Muscle of arm (tissue), 12 donors: ENCODE data around the gene DNPH1. TPM values are rescaled to one million over a fixed set of nuclear protein-coding genes. Genes with fewer than 3 reads are reported as not detected.

ENCODE experiments used
- DNase-seq: peaks from one replicate; pipeline ENCODE4 v3.0.0-alpha.2; 2013
- polyA plus RNA-seq, 12 donors: library from polyadenylated mRNA; unstranded; fragments of 120-200 nt; gene quantifications; one replicate each; pipeline ENCODE4 v1.2.1, GENCODE V29; 2013; ENCODE audit not compliant: insufficient read length in 12 of 12

DNPH1 gene
- polyA plus RNA-seq, 12 donors: 11.6 to 60.2 (median 16.5) TPM; not detected in 1

GRCh38 chr6:43219119-43219518 is 10.2 kb downstream of the DNPH1 start:
- no peak for DNase-seq

GRCh38 chr6:43217351-43217750 is 11.9 kb downstream of the DNPH1 start:
- DNase-seq: no peak

DNA sequence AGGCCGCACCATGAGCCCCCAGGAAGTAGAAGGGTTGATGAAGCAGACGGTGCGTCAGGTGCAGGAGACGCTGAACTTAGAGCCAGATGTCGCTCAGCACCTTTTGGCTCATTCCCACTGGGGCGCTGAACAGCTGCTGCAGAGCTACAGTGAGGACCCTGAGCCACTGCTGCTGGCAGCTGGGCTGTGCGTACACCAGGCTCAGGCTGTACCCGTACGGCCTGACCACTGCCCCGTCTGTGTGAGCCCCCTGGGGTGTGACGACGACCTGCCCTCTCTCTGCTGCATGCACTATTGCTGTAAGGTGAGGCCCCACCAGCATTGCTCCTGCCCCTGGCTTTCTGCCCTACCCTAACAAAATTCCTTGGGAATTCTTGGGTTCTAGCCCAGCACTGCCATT is 13.1 kb downstream of the DNPH1 start:
- no peak for DNase-seq

- no peak for DNase-seq
Measured at GRCh38 chr6:43215066-43215465, 14.2 kb downstream of the DNPH1 start.

- DNase-seq: no peak
Measured at GRCh38 chr6:43213431-43213830, 15.8 kb downstream of the DNPH1 start.

DNA sequence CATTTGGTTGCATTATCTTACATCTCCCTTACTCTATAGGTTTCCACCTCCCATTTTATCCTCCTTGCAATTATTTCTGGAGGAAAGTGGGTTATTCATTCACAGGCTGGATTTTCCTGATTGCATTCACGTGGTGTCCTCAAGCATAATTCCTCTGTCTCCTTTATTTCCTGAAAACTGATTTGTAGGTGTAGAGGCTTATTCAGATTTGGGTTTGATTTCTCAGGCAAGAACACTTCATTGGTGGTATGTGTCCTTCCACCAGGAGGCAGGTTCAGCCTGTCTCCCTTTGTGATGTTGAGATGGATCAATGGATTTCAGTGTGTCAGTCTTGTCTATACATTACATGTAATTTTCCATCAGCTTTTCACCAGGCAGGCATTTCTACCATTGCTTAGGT is 17.3 kb downstream of the DNPH1 start:
- no peak for DNase-seq

GRCh38 chr6:43207286-43207685 is 22.0 kb downstream of the DNPH1 start:
- no peak for DNase-seq

GRCh38 chr6:43205849-43206248 is 23.4 kb downstream of the DNPH1 start:
- no peak for DNase-seq

DNA sequence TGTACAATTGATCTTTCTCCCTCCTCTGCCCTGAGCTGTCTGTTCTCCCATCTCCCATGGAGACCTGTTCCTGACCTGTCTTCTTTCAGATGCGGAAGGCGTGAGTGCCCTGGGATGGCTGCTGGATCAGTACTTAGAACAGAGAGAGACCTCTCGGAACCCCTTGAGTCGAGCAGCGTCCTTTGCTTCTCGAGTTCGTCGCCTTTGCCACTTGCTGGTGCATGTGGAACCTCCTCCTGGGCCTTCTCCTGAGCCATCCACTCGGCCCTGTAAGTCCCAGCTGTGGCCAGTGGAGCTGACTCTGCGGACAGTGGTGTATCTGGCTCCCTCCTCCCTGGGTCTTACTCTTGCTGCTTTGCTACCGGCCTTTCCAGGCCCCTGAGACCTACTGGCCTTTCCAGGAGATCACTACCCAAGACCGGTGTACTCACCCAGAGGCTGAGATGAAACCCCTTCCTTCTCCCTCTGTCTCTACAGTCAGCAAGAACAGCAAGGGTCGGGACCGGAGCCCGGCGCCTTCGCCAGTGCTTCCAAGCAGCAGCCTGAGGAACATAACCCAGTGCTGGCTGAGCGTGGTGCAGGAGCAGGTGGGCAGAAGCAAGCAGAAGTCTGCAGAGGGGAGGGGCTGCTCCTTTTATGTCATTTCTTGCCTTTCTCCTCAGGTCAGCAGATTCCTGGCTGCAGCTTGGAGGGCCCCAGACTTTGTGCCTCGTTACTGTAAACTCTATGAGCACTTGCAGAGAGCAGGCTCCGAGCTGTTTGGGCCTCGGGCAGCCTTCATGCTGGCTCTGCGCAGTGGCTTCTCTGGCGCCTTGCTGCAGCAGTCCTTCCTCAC is 24.8 kb downstream of the DNPH1 start:
- no peak for DNase-seq

GRCh38 chr6:43203718-43204095 is 25.6 kb downstream of the DNPH1 start:
- DNase-seq: no peak

GRCh38 chr6:43203029-43203717 is 26.1 kb downstream of the DNPH1 start:
- DNase-seq: no peak

DNA sequence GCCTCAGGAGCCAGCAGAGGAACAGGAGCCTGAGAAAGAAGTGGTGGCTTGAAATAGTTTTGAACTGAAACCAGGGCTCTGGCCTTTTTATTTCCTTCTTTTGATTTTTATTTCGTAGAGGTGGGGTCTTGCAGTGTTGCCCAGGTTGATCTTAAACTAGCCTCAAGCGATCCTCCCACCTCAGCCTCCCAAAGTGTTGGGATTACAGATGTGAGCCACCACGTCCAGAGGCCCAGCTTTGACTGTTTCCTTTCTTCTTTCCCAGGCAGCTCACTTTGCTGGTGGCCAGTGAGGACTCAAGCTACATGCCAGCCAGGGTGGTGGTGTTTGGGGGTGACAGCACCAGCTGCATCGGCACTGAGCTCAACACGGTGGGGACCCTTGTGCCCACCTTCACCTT is 26.8 kb downstream of the DNPH1 start:
- no peak for DNase-seq

GRCh38 chr6:43200541-43200940 is 28.7 kb downstream of the DNPH1 start:
- no peak for DNase-seq

DNA sequence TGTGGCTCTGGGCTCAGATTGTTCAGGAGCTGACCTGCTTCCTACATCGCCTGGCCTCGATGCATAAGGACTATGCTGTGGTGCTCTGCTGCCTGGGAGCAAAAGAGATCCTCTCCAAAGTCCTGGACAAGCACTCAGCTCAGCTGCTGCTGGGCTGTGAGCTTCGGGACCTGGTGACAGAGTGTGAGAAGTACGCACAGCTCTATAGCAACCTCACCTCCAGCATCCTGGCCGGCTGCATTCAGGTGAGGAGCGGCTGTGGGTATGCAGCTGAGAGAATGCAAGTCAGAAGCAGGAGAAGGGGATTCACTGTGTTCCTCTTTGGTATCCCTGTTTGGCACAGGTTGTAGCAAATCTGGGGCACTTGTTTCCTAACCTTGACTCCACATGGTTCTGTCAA is 29.4 kb downstream of the DNPH1 start:
- no peak for DNase-seq

- DNase-seq: no peak
Measured at GRCh38 chr6:43196337-43196736, 32.9 kb downstream of the DNPH1 start.

- DNase-seq: no peak
Measured at GRCh38 chr6:43193929-43194328, 35.4 kb downstream of the DNPH1 start.

DNA sequence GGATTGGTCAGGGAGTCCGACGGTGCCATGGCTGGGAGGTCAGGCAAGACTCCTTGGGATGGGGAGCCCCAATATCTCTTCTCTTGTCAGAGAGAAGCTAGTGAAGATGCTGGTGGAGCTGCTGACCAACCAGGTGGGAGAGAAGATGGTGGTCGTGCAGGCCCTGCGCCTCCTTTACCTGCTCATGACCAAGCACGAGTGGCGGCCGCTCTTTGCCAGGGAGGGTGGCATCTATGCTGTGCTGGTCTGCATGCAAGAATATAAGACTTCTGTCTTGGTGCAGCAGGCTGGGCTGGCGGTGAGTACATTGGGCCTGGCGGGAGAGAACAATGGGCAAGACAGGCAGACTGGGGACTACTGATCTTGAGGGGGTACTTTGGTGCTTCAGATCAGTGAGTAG is 36.4 kb downstream of the DNPH1 start:
- no peak for DNase-seq

- no peak for DNase-seq
Measured at GRCh38 chr6:43189776-43190304, 39.4 kb downstream of the DNPH1 start.

GRCh38 chr6:43188426-43188825 is 40.9 kb downstream of the DNPH1 start:
- DNase-seq: no peak

DNA sequence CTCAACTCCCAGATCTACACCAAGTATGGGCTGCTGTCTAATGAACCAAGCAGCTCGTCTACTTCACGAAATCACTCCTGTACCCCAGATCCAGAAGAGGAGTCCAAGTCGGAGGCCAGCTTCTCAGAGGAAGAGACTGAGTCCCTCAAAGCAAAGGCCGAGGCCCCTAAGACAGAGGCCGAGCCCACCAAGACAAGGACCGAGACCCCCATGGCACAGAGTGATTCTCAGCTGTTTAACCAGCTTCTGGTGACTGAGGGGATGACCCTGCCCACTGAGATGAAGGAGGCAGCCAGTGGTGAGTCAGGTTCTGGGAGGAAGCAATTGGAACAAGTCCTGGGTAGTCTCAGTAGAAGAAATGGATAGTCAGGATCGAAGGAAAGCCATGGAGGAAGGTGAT is 41.5 kb downstream of the DNPH1 start:
- no peak for DNase-seq

DNA sequence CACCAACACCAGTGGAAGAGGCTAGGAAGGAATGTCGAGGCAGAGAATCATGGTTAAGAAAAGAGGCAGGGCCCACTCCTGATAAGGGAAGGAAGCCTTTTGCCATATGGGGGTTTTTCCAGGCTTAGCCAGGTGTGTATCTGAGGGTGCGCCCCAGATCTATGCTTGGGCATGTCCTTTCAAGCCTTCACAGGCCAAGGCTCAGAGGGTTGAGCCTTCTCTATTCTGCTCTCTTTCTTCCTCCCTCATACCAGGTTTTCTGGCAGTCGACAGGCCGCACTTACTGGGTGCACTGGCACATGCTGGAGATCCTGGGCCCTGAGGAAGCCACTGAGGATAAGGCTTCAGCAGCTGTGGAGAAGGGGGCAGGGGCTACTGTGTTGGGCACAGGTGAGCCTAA is 42.6 kb downstream of the DNPH1 start:
- DNase-seq: no peak

DNA sequence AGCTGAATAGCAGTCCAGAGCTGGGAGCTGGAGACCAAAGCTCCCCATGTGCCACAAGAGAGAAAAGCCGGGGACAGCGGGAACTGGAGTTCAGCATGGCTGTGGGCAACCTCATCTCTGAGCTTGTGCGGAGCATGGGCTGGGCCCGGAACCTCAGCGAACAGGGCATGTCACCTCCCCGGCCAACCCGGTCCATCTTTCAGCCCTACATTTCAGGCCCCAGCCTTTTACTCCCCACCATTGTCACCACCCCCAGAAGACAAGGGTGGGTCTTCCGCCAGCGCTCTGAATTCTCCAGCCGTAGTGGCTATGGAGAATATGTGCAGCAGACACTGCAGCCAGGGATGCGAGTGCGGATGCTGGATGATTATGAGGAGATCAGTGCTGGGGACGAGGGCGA is 43.3 kb downstream of the DNPH1 start:
- DNase-seq: no peak

DNA sequence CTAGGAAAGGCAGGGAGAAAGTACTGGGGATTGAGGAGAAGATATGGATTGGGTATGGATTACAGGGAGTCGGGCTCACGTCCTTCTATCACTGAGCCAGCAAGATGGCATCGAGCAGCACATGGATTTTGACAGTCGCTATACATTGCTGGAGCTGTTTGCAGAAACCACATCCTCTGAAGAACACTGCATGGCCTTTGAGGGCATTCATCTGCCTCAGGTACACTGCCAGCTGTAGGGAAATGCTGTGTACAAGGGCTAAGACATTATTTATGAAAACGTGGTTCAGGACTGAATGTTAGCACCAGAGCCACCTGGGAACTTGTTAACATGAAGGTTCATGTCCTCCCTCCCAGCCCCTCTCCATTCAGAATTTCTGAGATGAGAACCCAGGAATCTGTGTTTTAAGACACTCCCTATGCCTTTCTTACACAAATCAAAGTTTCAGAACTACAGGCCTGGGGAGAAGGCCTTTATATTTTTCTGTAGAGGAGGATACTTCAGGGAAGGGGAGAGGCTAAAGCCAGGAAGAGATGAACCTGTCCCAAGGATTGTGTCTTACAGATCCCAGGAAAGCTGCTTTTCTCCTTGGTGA is 43.8 kb downstream of the DNPH1 start:
- no peak for DNase-seq
